Calu3 (cell line): Measurements from ENCODE around the gene IL25. TPM values are rescaled to one million over a fixed set of nuclear protein-coding genes. Genes with fewer than 3 reads are reported as not detected.

Source experiments
- BruUV-seq: library from RNA; stranded (reverse); fragments of 400-500 nt; replicated peaks from 2 replicates; lab custom pipeline; 2021; lab: Mats Ljungman, UMichigan
- CTCF ChIA-PET: fragments of 300-600 bp; sonication (Branson Sonifier 250); formaldehyde crosslinking; loops from one replicate; lab custom pipeline; 2022; ENCODE audit warnings: antibody characterized with exemption; lab: Charles Lee
- DNase-seq: peaks from one replicate; pipeline ENCODE4 v3.0.0; 2022
- H3K27ac Mint-ChIP-seq: one replicate; pipeline ENCODE4 v1.8.0; 2022; ENCODE audit warnings: mixed read lengths; ENCODE audit not compliant: unreplicated experiment
- H3K27me3 Mint-ChIP-seq: one replicate; pipeline ENCODE4 v1.8.0; 2022; ENCODE audit warnings: mixed read lengths; ENCODE audit not compliant: unreplicated experiment
- H3K36me3 Mint-ChIP-seq: one replicate; pipeline ENCODE4 v1.8.0; 2022; ENCODE audit warnings: mild to moderate bottlenecking, moderate library complexity, mixed read lengths; ENCODE audit not compliant: insufficient read depth, unreplicated experiment
- H3K4me1 Mint-ChIP-seq: one replicate; pipeline ENCODE4 v1.8.0; 2022; ENCODE audit warnings: mild to moderate bottlenecking, low read depth, mixed read lengths; ENCODE audit not compliant: unreplicated experiment
- H3K4me3 Mint-ChIP-seq: one replicate; pipeline ENCODE4 v1.8.0; 2022; ENCODE audit warnings: mild to moderate bottlenecking, low read depth, moderate library complexity, mixed read lengths; ENCODE audit not compliant: unreplicated experiment
- H3K9me3 Mint-ChIP-seq: one replicate; pipeline ENCODE4 v1.8.0; 2022; ENCODE audit warnings: low read depth, mixed read lengths; ENCODE audit not compliant: unreplicated experiment
- CTCF ChIP-seq: fragments of 200-600 bp; IDR thresholded peaks from one replicate; pipeline ENCODE4 v1.8.0; 2022; ENCODE audit warnings: antibody characterized with exemption; ENCODE audit not compliant: unreplicated experiment
- intact Hi-C: fragments of 100-400 bp; cut with micrococcal nuclease; formaldehyde crosslinking; loops from one replicate; pipeline ENCODE4 v1.10.0; 2022; ENCODE audit not compliant: unreplicated experiment
- total RNA-seq: library from RNA; stranded (reverse); gene quantifications from 2 replicates; pipeline ENCODE4 v1.2.3, GENCODE V29; 2022

IL25 gene
- total RNA-seq, 1 experiment from 2014 or later, result not detected

- no peak for TF ChIP-seq CTCF
- intact Hi-C loops, result no loop called here
- H3K27ac Mint-ChIP-seq, result no peak overlapping the region
- H3K27me3 Mint-ChIP-seq, result peaks cover 95% of the 10 kb centered on the region
- CTCF ChIA-PET, result interaction anchor here (0.6 kb wide), 1 partner anchor 27 kb away, joined by 3 read pairs; no protein-coding TSS in a partner anchor
- H3K4me1 Mint-ChIP-seq, result no peaks in the 10 kb centered on the region
- DNase-seq, result no peak
- H3K36me3 Mint-ChIP-seq, result no peaks in the 10 kb centered on the region
- no peaks in the 10 kb centered on the region for H3K9me3 Mint-ChIP-seq
- no peak overlapping the region for H3K4me3 Mint-ChIP-seq
- BruUV-seq, result no TSS peak
Measured at GRCh38 chr14:23402296-23403138, 29.9 kb downstream of the IL25 start.

- peaks cover 95% of the 10 kb centered on the region for H3K27me3 Mint-ChIP-seq
- H3K9me3 Mint-ChIP-seq, result no peaks in the 10 kb centered on the region
- TF ChIP-seq CTCF, result no peak
- CTCF ChIA-PET, result no interaction called here
- H3K27ac Mint-ChIP-seq, result no peak overlapping the region
- H3K4me1 Mint-ChIP-seq, result no peaks in the 10 kb centered on the region
- no peak overlapping the region for H3K4me3 Mint-ChIP-seq
- no peaks in the 10 kb centered on the region for H3K36me3 Mint-ChIP-seq
- intact Hi-C loops, result no loop called here
- no TSS peak for BruUV-seq
- DNase-seq, result no peak
Measured at GRCh38 chr14:23403139-23403438, 30.5 kb downstream of the IL25 start.

GRCh38 chr14:23403908-23404307 is 31.3 kb downstream of the IL25 start:
- CTCF ChIA-PET, result no interaction called here
- DNase-seq, result no peak
- peaks cover 95% of the 10 kb centered on the region for H3K27me3 Mint-ChIP-seq
- no TSS peak for BruUV-seq
- H3K4me1 Mint-ChIP-seq, result no peaks in the 10 kb centered on the region
- H3K27ac Mint-ChIP-seq, result no peak overlapping the region
- H3K9me3 Mint-ChIP-seq, result no peaks in the 10 kb centered on the region
- TF ChIP-seq CTCF, result no peak
- H3K4me3 Mint-ChIP-seq, result no peak overlapping the region
- intact Hi-C loops, result no loop called here
- H3K36me3 Mint-ChIP-seq, result no peaks in the 10 kb centered on the region

- intact Hi-C loops, result no loop called here
- no peaks in the 10 kb centered on the region for H3K4me1 Mint-ChIP-seq
- no TSS peak for BruUV-seq
Measured at GRCh38 chr14:23404331-23404900, 31.8 kb downstream of the IL25 start.

More at GRCh38 chr14:23404331-23404900, 31.8 kb downstream of the IL25 start:
- Mint-ChIP-seq H3K36me3 (no peaks in the 10 kb centered on the region), H3K4me3 (no peak overlapping the region), H3K27me3 (peaks cover 95% of the 10 kb centered on the region), H3K27ac (no peak overlapping the region), H3K9me3 (no peaks in the 10 kb centered on the region)
- CTCF ChIA-PET, result no interaction called here
- DNase-seq, result no peak
- no peak for TF ChIP-seq CTCF
